Ascending aorta (tissue), 2 donors: ENCODE measurements around the gene POLR1A. TPM values are rescaled to one million over a fixed set of nuclear protein-coding genes. Genes with fewer than 3 reads are reported as not detected.
A peak's percentile ranks its signal among the peaks of the same experiment; 100 is the strongest.

Experiments
- DNase-seq, 2 donors: peaks; one replicate each; pipeline ENCODE4 v3.0.0-alpha.2; 2019; ENCODE audit warnings: low spot score in 2 of 2
- H3K27ac ChIP-seq, 2 donors: fragments of 200-600 bp; sonication (generic); one replicate each; pipeline ENCODE4 v1.5.1; 2016 to 2017; ENCODE audit warnings: mild to moderate bottlenecking in 1 of 2
- H3K27me3 ChIP-seq: fragments of 200-600 bp; sonication (generic); one replicate; pipeline ENCODE4 v1.5.1; 2017
- H3K36me3 ChIP-seq, 2 donors: fragments of 200-600 bp; sonication (generic); one replicate each; pipeline ENCODE4 v1.5.1; 2016
- H3K4me1 ChIP-seq, 2 donors: fragments of 200-600 bp; sonication (generic); one replicate each; pipeline ENCODE4 v1.5.1; 2016 to 2017; ENCODE audit warnings: mild to moderate bottlenecking in 1 of 2
- H3K4me3 ChIP-seq, 2 donors: fragments of 200-600 bp; sonication (generic); one replicate each; pipeline ENCODE4 v1.5.1; 2016 to 2017; ENCODE audit warnings: mild to moderate bottlenecking in 1 of 2
- H3K9me3 ChIP-seq, 2 donors: fragments of 200-600 bp; sonication (generic); one replicate each; pipeline ENCODE4 v1.5.1; 2016
- intact Hi-C: fragments of 100-400 bp; cut with DNase I; formaldehyde crosslinking; loops from one replicate; pipeline ENCODE4 v1.15.1; 2023
- total RNA-seq: library from RNA; depleted of rRNA; stranded (reverse); fragments of >200 nt; gene quantifications from one replicate; pipeline ENCODE4 v1.1.0, GENCODE V29; 2016
- TF ChIP-seq, protein P1 (sequence below), 3 experiments: fragments of 200-600 bp in 2 of 3; fragments of 450-650 bp in 1 of 3; sonication (generic) in 2 of 3; IDR thresholded peaks; one replicate each; pipeline ENCODE4 v1.5.1; 2016 to 2019; ENCODE audit warnings: antibody characterized with exemption in 3 of 3, mild to moderate bottlenecking in 1 of 3, moderate library complexity in 1 of 3

Gene POLR1A
- total RNA-seq, 1 donor from 2014 or later = 8.0 TPM

DNA sequence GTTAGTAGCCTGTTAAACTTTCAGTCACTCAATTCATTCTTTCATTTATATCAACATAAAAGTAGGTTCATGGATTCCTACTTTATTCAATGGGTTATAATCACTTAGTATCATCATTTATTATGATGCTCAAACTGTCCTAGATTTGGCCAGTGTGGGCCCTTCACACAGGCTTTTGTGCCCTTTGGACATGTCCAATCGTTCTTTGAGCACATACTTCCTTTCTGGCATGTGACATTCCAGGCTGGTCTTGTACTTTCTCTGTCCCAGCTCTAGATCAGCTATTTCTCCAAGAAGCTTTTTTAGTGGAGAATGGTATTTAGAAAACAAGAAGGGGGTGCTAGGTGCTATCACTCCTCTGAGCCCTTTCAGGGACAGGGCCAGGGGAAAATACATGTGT is 11.5 kb downstream of the POLR1A start:
- intact Hi-C loops = no loop called here
- H3K27me3 ChIP-seq = no peaks in the 10 kb centered on the region
- peaks cover 34 to 66% of the 10 kb centered on the region in 2 donors for H3K36me3 ChIP-seq
- no peak for DNase-seq
- TF ChIP-seq, protein P1, sequence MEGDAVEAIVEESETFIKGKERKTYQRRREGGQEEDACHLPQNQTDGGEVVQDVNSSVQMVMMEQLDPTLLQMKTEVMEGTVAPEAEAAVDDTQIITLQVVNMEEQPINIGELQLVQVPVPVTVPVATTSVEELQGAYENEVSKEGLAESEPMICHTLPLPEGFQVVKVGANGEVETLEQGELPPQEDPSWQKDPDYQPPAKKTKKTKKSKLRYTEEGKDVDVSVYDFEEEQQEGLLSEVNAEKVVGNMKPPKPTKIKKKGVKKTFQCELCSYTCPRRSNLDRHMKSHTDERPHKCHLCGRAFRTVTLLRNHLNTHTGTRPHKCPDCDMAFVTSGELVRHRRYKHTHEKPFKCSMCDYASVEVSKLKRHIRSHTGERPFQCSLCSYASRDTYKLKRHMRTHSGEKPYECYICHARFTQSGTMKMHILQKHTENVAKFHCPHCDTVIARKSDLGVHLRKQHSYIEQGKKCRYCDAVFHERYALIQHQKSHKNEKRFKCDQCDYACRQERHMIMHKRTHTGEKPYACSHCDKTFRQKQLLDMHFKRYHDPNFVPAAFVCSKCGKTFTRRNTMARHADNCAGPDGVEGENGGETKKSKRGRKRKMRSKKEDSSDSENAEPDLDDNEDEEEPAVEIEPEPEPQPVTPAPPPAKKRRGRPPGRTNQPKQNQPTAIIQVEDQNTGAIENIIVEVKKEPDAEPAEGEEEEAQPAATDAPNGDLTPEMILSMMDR (IDR thresholded peaks at IDR 0.05) = no peak
- no peak overlapping the region for H3K27ac ChIP-seq
- no peaks in the 10 kb centered on the region for H3K4me1 ChIP-seq
- H3K4me3 ChIP-seq = no peak overlapping the region
- no peaks in the 10 kb centered on the region for H3K9me3 ChIP-seq

DNA sequence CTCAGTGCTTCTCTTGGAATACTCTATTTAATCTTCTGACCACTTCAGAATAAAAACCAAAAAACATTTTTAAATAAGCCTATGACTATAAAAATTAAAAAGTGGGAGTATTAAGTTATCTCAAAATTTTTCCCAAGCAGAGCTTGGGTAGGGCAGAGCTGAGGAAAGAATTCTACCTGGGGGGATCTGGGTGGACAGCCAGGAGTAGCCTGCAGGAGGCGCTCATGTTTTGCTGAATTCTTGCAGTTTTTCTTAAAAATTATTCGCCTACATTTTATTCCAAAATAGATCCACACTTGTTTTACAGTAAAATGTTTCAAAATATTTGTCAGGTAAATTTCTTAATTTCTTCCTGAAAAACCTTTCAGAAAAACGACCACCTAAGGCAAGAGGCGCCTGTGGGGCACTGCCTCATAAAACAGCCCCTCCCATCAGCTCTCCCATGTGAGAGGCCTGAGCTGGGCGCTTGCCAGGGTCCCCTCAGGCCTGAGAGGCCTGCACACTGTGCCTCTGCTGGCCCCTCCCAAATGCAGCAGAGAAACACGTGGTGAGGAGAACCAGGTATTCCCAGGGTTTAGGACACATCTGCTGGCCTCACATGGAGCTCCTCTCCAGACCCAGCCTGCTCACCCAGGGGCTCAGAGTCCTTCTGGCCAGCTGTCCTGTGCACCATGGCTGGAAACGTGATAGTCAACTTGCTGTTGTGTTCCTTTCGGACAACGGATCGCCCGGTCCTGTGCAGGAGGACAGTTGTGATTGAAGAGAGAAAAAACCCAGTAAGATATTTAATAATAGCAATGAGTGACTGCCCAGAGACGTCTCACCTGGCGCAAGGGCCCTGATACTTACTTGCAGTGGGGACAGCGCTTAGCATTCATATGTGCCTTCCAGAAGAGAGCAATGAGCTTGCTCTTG is 17.5 kb downstream of the POLR1A start:
- intact Hi-C loops = no loop called here
- H3K36me3 ChIP-seq = peaks cover 40 to 52% of the 10 kb centered on the region in 2 donors
- H3K4me3 ChIP-seq = no peak overlapping the region
- no peaks in the 10 kb centered on the region for H3K9me3 ChIP-seq
- DNase-seq = no peak
- no peaks in the 10 kb centered on the region for H3K4me1 ChIP-seq
- TF ChIP-seq, protein P1 (IDR thresholded peaks at IDR 0.05) = peak in 1 of 3 experiments; percentile 16
- no peak overlapping the region for H3K27ac ChIP-seq
- H3K27me3 ChIP-seq = no peaks in the 10 kb centered on the region

DNA sequence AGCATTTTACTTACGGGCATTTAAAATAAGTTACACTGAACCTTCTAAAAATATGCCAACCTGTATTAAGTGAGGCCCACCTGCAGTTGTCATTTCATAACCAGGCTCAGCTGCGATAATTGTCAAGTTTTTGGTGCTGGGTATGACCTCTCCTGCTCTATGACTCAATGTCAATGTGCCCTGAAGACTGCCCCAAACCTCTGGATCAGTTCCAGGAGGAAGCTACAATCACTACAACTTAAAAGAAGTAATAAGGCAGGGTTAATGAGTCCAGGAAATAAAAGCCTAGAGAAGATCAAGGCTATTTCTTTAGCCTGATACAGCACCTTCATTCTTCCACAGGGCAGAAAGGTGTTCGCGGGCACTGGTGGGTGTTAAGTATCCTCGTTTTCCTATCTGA is 22.9 kb downstream of the POLR1A start:
- H3K27ac ChIP-seq = no peak overlapping the region
- intact Hi-C loops = no loop called here
- H3K4me1 ChIP-seq = peaks cover 0 to 3% of the 10 kb centered on the region in 2 donors
- no peaks in the 10 kb centered on the region for H3K27me3 ChIP-seq
- H3K36me3 ChIP-seq = peaks cover 30 to 31% of the 10 kb centered on the region in 2 donors
- TF ChIP-seq, protein P1 (IDR thresholded peaks at IDR 0.05) = no peak
- H3K4me3 ChIP-seq = no peak overlapping the region
- H3K9me3 ChIP-seq = no peaks in the 10 kb centered on the region
- DNase-seq = no peak

DNA sequence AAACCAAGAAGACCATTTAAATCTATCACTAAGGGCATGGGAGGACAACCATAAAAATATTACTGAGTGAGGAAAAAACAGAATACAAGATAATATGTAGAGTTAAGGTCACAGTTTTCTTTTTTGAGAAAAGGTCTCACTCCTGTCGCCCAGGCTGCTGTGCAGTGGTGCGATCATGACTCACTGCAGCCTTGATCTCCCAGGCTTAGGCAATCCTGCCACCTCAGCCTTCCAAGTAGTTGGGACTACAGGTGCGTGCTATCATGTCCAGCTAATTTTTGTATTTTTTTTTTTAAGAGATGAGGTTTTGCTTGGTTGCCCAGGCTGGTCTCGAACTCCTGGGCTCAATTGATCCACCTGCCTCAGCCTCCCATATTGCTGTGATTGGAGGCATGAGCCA is 24.0 kb downstream of the POLR1A start:
- no peak overlapping the region for H3K27ac ChIP-seq
- peaks cover 25 to 31% of the 10 kb centered on the region in 2 donors for H3K36me3 ChIP-seq
- TF ChIP-seq, protein P1 (IDR thresholded peaks at IDR 0.05) = no peak
- H3K4me1 ChIP-seq = peaks cover 0 to 3% of the 10 kb centered on the region in 2 donors
- H3K27me3 ChIP-seq = no peaks in the 10 kb centered on the region
- H3K9me3 ChIP-seq = no peaks in the 10 kb centered on the region
- no peak for DNase-seq
- intact Hi-C loops = no loop called here
- H3K4me3 ChIP-seq = no peak overlapping the region

DNA sequence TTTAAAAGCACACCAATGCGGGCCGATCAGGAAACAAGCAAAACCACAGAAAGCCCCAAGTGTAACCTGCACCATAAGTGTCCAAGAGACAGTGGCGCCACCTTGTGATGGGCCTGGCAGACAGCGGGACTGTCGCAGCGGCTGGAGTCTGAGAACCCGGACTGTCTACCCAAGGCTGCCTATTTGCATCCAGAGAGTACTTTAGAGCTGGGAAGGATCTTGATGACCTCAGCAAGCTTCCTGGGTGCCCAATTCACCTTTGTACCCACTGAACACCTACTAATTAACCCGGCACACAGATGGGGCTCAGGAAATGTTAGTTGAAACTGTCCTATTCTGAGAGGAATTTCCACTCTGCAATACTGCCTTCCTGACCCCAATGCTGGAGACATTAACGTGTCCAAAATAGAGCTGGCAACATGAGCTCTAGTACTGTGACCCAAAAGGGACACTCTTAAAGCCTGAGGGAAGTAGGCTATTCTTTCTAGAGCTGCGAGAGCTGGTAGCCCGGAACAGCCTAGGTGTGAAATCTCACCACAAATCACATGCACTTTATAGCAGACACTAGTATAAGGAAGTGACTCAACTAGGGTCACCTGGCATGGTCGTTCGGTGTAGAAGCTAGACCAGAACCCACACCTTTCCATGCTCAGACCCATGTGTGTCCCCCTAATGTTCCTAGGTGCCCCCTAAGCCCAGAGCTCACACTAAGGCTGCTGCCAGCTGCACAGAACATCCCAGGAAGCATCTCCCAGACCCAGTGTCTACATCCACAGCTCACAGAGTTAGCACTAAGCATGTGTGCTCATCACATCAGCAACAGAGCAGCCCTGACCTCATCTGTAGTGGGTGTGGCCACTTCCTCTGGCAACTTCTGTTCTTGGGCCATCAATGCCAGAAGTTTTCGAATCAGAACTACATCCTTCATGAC is 25.4 kb downstream of the POLR1A start:
- H3K27me3 ChIP-seq = no peaks in the 10 kb centered on the region
- peaks cover 0 to 3% of the 10 kb centered on the region in 2 donors for H3K4me1 ChIP-seq
- peak; percentile 50 to 89 for DNase-seq
- no peak overlapping the region for H3K27ac ChIP-seq
- intact Hi-C loops = loop anchor here (1.0 to 2.0 kb wide), 2 partner anchors 193 to 253 kb away; no protein-coding TSS in a partner anchor
- TF ChIP-seq, protein P1 (IDR thresholded peaks at IDR 0.05) = peak; percentile 66 to 85 (median 71)
- H3K36me3 ChIP-seq = peaks cover 19 to 35% of the 10 kb centered on the region in 2 donors
- H3K4me3 ChIP-seq = no peak overlapping the region
- H3K9me3 ChIP-seq = no peaks in the 10 kb centered on the region
